K562 (cell line): ENCODE results near the gene USP22. TPM values are rescaled to one million over a fixed set of nuclear protein-coding genes. Genes with fewer than 3 reads are reported as not detected.

Experiments used
- ATAC-seq: fragments of 200-7000 bp; cut with Tn5 transposase; 3 replicates; pipeline ENCODE4 v1.9.1; 2020; ENCODE audit warnings: moderate library complexity
- BruUV-seq: library from RNA; stranded (reverse); fragments of 400-500 nt; replicated peaks from 2 replicates; lab custom pipeline; 2021; lab: Mats Ljungman, UMichigan
- CTCF ChIA-PET: fragments of 300-600 bp; formaldehyde crosslinking; extraction: SDS; loops from one replicate; lab custom pipeline; 2021; ENCODE audit warnings: low intra/inter-chr PET ratio; lab: Yijun Ruan, JAX
- POLR2A ChIA-PET: fragments of 300-600, 350-650 bp; sonication (Branson Sonifier 250); formaldehyde crosslinking; extraction: SDS; loops from one replicate; lab custom pipeline; 2021; ENCODE audit warnings: antibody characterized with exemption, inconsistent platforms; lab: Yijun Ruan, JAX
- DNase-seq, 4 experiments: peaks; one replicate each; pipeline versions ENCODE4 v3.0.0 to v3.0.0-alpha.2; 2011 to 2018; ENCODE audit warnings: low spot score in 3 of 4, mixed read lengths in 3 of 4; ENCODE audit errors: extremely low read depth in 1 of 4
- FAIRE-seq: peaks from 2 replicates; lab custom pipeline; 2011; peaks lifted over from hg19 to GRCh38; lab: Jason Lieb, UNC
- H2AFZ ChIP-seq: 2 replicates; pipeline ENCODE4 v1.6.0; 2011; ENCODE audit warnings: low read depth, low read length, control low read depth, inconsistent platforms
- H3K27ac ChIP-seq: fragments of 200-600 bp; 3 replicates; pipeline ENCODE4 v1.8.0; 2011; ENCODE audit warnings: low read depth, mild to moderate bottlenecking, control low read depth, inconsistent platforms, low read length, moderate library complexity, mixed read lengths; ENCODE audit errors: extremely low read depth
- H3K27me3 ChIP-seq, 2 experiments: fragments of 300-600 bp in 1 of 2; 2 replicates in 1 of 2; 3 replicates in 1 of 2; pipeline versions ENCODE4 v1.6.0 to v1.8.0; 2011; ENCODE audit warnings: inconsistent platforms in 2 of 2, low read length in 2 of 2, mild to moderate bottlenecking in 1 of 2, mixed read lengths in 1 of 2, moderate library complexity in 1 of 2; ENCODE audit not compliant: control insufficient read depth in 2 of 2, insufficient read depth in 2 of 2
- H3K36me3 ChIP-seq: fragments of 300-600 bp; 3 replicates; pipeline ENCODE4 v1.8.0; 2011; ENCODE audit warnings: mild to moderate bottlenecking, low read length, inconsistent platforms; ENCODE audit not compliant: control insufficient read depth, insufficient read depth
- H3K4me1 ChIP-seq, 2 experiments: fragments of 200-600 bp in 1 of 2; replicated peaks in 1 of 2; 2 replicates in 1 of 2; 3 replicates in 1 of 2; pipeline versions ENCODE4 v1.5.1 to v1.8.0; 2011; ENCODE audit warnings: inconsistent platforms in 2 of 2, low read length in 2 of 2, mild to moderate bottlenecking in 1 of 2, mixed read lengths in 1 of 2, moderate library complexity in 1 of 2; ENCODE audit not compliant: control insufficient read depth in 2 of 2, insufficient read depth in 2 of 2
- H3K4me2 ChIP-seq: 2 replicates; pipeline ENCODE4 v1.6.1; 2011; ENCODE audit warnings: low read length, control low read depth, inconsistent platforms, mixed read lengths; ENCODE audit not compliant: insufficient read depth
- H3K4me3 ChIP-seq: fragments of 200-600 bp; sonication (generic), shearing (Covaris generic); 2 replicates; pipeline ENCODE4 v1.5.1; 2016; ENCODE audit warnings: control low read depth, inconsistent platforms
- H3K79me2 ChIP-seq: fragments of 200-600 bp; 3 replicates; pipeline ENCODE4 v1.8.0; 2011; ENCODE audit warnings: low read length, inconsistent platforms; ENCODE audit not compliant: control insufficient read depth, insufficient read depth
- H3K9ac ChIP-seq, 2 experiments: 2 replicates each; pipeline versions ENCODE4 v1.6.0 to v1.6.1; 2011; ENCODE audit warnings: low read depth in 2 of 2, low read length in 2 of 2, control low read depth in 1 of 2, inconsistent platforms in 1 of 2, mild to moderate bottlenecking in 1 of 2, mixed read lengths in 1 of 2; ENCODE audit not compliant: insufficient read depth in 1 of 2
- H3K9me1 ChIP-seq: one replicate; pipeline ENCODE4 v1.6.0; 2011; ENCODE audit warnings: inconsistent platforms, mild to moderate bottlenecking, low read length, moderate library complexity; ENCODE audit not compliant: control insufficient read depth, insufficient read depth
- H3K9me3 ChIP-seq: replicated peaks from 2 replicates; pipeline ENCODE4 v1.5.1; 2011; ENCODE audit warnings: low read depth, low read length, inconsistent platforms; ENCODE audit not compliant: control insufficient read depth, insufficient read depth
- H4K20me1 ChIP-seq: replicated peaks from 2 replicates; pipeline ENCODE4 v1.6.1; 2011; ENCODE audit warnings: low read length, inconsistent platforms, mixed read lengths; ENCODE audit not compliant: control insufficient read depth, insufficient read depth
- CHD2 ChIP-seq: IDR thresholded peaks from 2 replicates; pipeline ENCODE4 v1.6.1; 2011; ENCODE audit warnings: low read depth, low read length
- CHD7 ChIP-seq: fragments of 200-600 bp; sonication (generic); IDR thresholded peaks from one replicate; pipeline ENCODE4 v1.6.1; 2012; ENCODE audit warnings: mild to moderate bottlenecking, low read depth, low read length, inconsistent platforms
- HDAC1 ChIP-seq, 2 experiments: fragments of 450-650 bp; IDR thresholded peaks; 2 replicates each; pipeline ENCODE4 v1.6.1; 2016 to 2017; ENCODE audit warnings: inconsistent platforms in 1 of 2, mild to moderate bottlenecking in 1 of 2, moderate library complexity in 1 of 2
- NELFE ChIP-seq: IDR thresholded peaks from 2 replicates; pipeline ENCODE4 v1.6.1; 2011; ENCODE audit warnings: mild to moderate bottlenecking; ENCODE audit not compliant: insufficient read depth, insufficient read length
- RBFOX2 ChIP-seq: fragments of 200-400 bp; formaldehyde crosslinking; IDR thresholded peaks from 2 replicates; pipeline ENCODE4 v1.6.1; 2017; ENCODE audit warnings: low read depth, mild to moderate bottlenecking, low read length, moderate library complexity
- VEZF1 ChIP-seq: fragments of 200-800 bp; sonication (Bioruptor generic); IDR thresholded peaks from 2 replicates; pipeline ENCODE4 v1.6.1; 2017; ENCODE audit warnings: missing genetic modification characterization, missing compliant biosample characterization
- ZNF561 ChIP-seq: fragments of 450-650 bp; formaldehyde crosslinking; conservative IDR thresholded peaks from 2 replicates; pipeline ENCODE4 v1.4.0; 2020; ENCODE audit warnings: mild to moderate bottlenecking, moderate library complexity
- WGBS: fragments of 100-300 bp; shearing (Covaris generic); methylation state at CpG from one replicate; pipeline ENCODE4 v1.1.6; 2016; ENCODE audit warnings: low coverage, mixed read lengths; ENCODE audit not compliant: insufficient coverage; ENCODE audit errors: missing lambda C conversion rate; 5-methylcytosine and 5-hydroxymethylcytosine counted together
- in situ Hi-C: fragments of 300-500 bp; cut with MboI; formaldehyde crosslinking; loops from 4 replicates; pipeline ENCODE4 v1.15.0; 2018; ENCODE audit warnings: inconsistent platforms, mixed read lengths
- intact Hi-C: fragments of 100-400 bp; cut with micrococcal nuclease; formaldehyde crosslinking; loops from 2 replicates; pipeline ENCODE4 v1.14.2; 2022
- polyA plus RNA-seq, 8 experiments: library from polyadenylated mRNA; depleted of rRNA in 4 of 8; stranded (reverse) in 5 of 8; unstranded in 3 of 8; fragments of >200 nt; fragmentation: Nextera tagmentation in 2 of 8; fragmentation: Illumina TruSeq in 1 of 8; extraction: Ambion mirVana in 2 of 8; extraction: Trizol in 1 of 8; gene quantifications; 2 replicates each; pipeline versions ENCODE4 v1.2.1 to v1.2.3, GENCODE V29; 2011 to 2014; ENCODE audit warnings: inconsistent platforms in 1 of 8, missing spikeins in 1 of 8
- total RNA-seq, 7 experiments: library from RNA; depleted of rRNA in 6 of 7; stranded (reverse); fragments of >200 nt in 6 of 7; fragmentation: Illumina TruSeq in 2 of 7; extraction: Trizol in 2 of 7; gene quantifications; 2 replicates each; pipeline versions ENCODE4 v1.2.1 to v1.2.3, GENCODE V29; 2011 to 2021; ENCODE audit warnings: low replicate concordance in 1 of 7

Gene USP22
- total and polyA plus RNA-seq, 9 of the 15 experiments (the other 6 are each of a cell fraction or from before 2014, with no cell fraction given), result 6.5 to 113 (median 58.9) TPM

- Histone ChIP-seq H3K27me3 (no peaks in the 10 kb centered on the region), H3K4me1 (peaks cover 18 to 29% of the 10 kb centered on the region in 2 experiments; a peak in 4 of 5 replicates), H3K9me3 (no peaks in the 10 kb centered on the region), H4K20me1 (peaks cover 32% of the 10 kb centered on the region), H3K79me2 (peaks cover 53% of the 10 kb centered on the region), H3K36me3 (peaks cover 24% of the 10 kb centered on the region; the same call in 2 of the 3 replicates), H3K9me1 (no peaks in the 10 kb centered on the region), H3K27ac (peak overlapping the region; percentile 100), H3K4me3 (peak overlapping the region; percentile 97), H3K9ac (peak overlapping the region; percentile 98 to 99), H2AFZ (0 out of 2 replicates have a peak overlapping the region, but pooled peaks have one; percentile 51), H3K4me2 (peak overlapping the region; percentile 78)
- in situ Hi-C loops (no loop called here), intact Hi-C loops (no loop called here)
- CTCF ChIA-PET, result interaction anchor here (0.7 kb wide), 1 partner anchor 87 kb away, joined by 3 read pairs; no protein-coding TSS in a partner anchor
- DNase-seq (peak; percentile 71 to 87 (median 80)), FAIRE-seq (no peak), ATAC-seq (peak; percentile 63)
- BruUV-seq, result TSS peak; percentile 39
- under 1% methylated on average over 29 of the region's 47 CpGs for WGBS
- POLR2A ChIA-PET, result interaction anchor here (0.6 kb wide), 2 partner anchors 42 to 91 kb away, joined by 3 read pairs; no protein-coding TSS in a partner anchor
- peak; percentile 19; the same call in 1 of the 2 replicates for TF ChIP-seq CHD2
- no peak for TF ChIP-seq NELFE
- no peak for TF ChIP-seq ZNF561
- 0 out of 4 replicates have a peak, but pooled peaks of 1 of the 2 experiments have one; percentile 11 for TF ChIP-seq HDAC1 (IDR thresholded peaks at IDR 0.05)
- TF ChIP-seq VEZF1, result peak; percentile 92
- TF ChIP-seq RBFOX2, result peak; percentile 68
- no peak for TF ChIP-seq CHD7
Observed at GRCh38 chr17:21041741-21042457, 912 bp downstream of the USP22 start.
